GM12878 (cell line): Measurements from ENCODE around the gene ANKRD1. TPM values are rescaled to one million over a fixed set of nuclear protein-coding genes. Genes with fewer than 3 reads are reported as not detected.

Experiments used
- ATAC-seq: fragments of 200-7000 bp; cut with Tn5 transposase; 3 replicates; pipeline ENCODE4 v1.9.1; 2020; ENCODE audit warnings: mild to moderate bottlenecking, moderate library complexity
- BruUV-seq: library from RNA; stranded (reverse); fragments of 400-500 nt; replicated peaks from 2 replicates; lab custom pipeline; 2021; lab: Mats Ljungman, UMichigan
- CTCF ChIA-PET: fragments of 300-600 bp; sonication (Branson Sonifier 250); formaldehyde crosslinking; extraction: SDS; loops from one replicate; lab custom pipeline; 2021; ENCODE audit warnings: inconsistent platforms; lab: Yijun Ruan, JAX
- POLR2A ChIA-PET: fragments of 350-600 bp; formaldehyde crosslinking; extraction: SDS; loops from one replicate; lab custom pipeline; 2021; ENCODE audit warnings: inconsistent platforms; lab: Charles Lee
- RAD21 ChIA-PET: fragments of 300-600 bp; sonication (Branson Sonifier 250); formaldehyde crosslinking; loops from one replicate; lab custom pipeline; 2023; ENCODE audit warnings: antibody characterized with exemption; ENCODE audit not compliant: unreplicated experiment; lab: Charles Lee
- SMC1A ChIA-PET: fragments of 300-600 bp; sonication (Branson Sonifier 250); formaldehyde crosslinking; loops from one replicate; lab custom pipeline; 2023; ENCODE audit not compliant: unreplicated experiment, uncharacterized antibody; lab: Charles Lee
- DNase-seq: peaks from one replicate; pipeline ENCODE4 v3.0.0-alpha.2; 2011; ENCODE audit warnings: low read depth, low spot score
- FAIRE-seq: peaks from 3 replicates; lab custom pipeline; 2011; peaks lifted over from hg19 to GRCh38; lab: Jason Lieb, UNC
- H2AFZ ChIP-seq: 2 replicates; pipeline ENCODE4 v1.6.0; 2011; ENCODE audit warnings: low read depth, low read length, control low read depth; ENCODE audit not compliant: control insufficient read depth
- H3K27ac ChIP-seq: 2 replicates; pipeline ENCODE4 v1.5.1; 2011; ENCODE audit warnings: control low read depth; ENCODE audit not compliant: control insufficient read depth, insufficient read depth
- H3K27me3 ChIP-seq, 2 experiments: replicated peaks in 1 of 2; 2 replicates each; pipeline versions ENCODE4 v1.6.0 to v1.6.1; 2011; ENCODE audit warnings: low read length in 1 of 2; ENCODE audit not compliant: control insufficient read depth in 2 of 2, insufficient read depth in 2 of 2
- H3K36me3 ChIP-seq, 2 experiments: 2 replicates each; pipeline ENCODE4 v1.5.1; 2011; ENCODE audit warnings: low read length in 1 of 2; ENCODE audit not compliant: control insufficient read depth in 2 of 2, insufficient read depth in 2 of 2
- H3K4me1 ChIP-seq: 2 replicates; pipeline ENCODE4 v1.6.1; 2011; ENCODE audit warnings: mild to moderate bottlenecking, low read length, moderate library complexity, mixed read lengths; ENCODE audit not compliant: control insufficient read depth, insufficient read depth
- H3K4me2 ChIP-seq: 2 replicates; pipeline ENCODE4 v1.6.0; 2011; ENCODE audit warnings: control low read depth; ENCODE audit not compliant: control insufficient read depth, insufficient read depth
- H3K4me3 ChIP-seq: fragments of 200-600 bp; sonication (generic); 2 replicates; pipeline ENCODE4 v1.5.1; 2016
- H3K79me2 ChIP-seq: 2 replicates; pipeline ENCODE4 v1.6.0; 2011; ENCODE audit warnings: low read length; ENCODE audit not compliant: control insufficient read depth, insufficient read depth
- H3K9ac ChIP-seq: 2 replicates; pipeline ENCODE4 v1.8.0; 2011; ENCODE audit warnings: low read length, control low read depth, mixed read lengths; ENCODE audit not compliant: control insufficient read depth, insufficient read depth
- H3K9me3 ChIP-seq: replicated peaks from 3 replicates; pipeline ENCODE4 v1.5.1; 2011; ENCODE audit warnings: mild to moderate bottlenecking, low read length; ENCODE audit not compliant: control insufficient read depth, insufficient read depth
- H4K20me1 ChIP-seq: 2 replicates; pipeline ENCODE4 v1.6.0; 2011; ENCODE audit not compliant: control insufficient read depth, insufficient read depth
- BCL11A ChIP-seq: IDR thresholded peaks from 2 replicates; pipeline ENCODE4 v1.6.1; 2011; ENCODE audit warnings: low read depth, low read length
- E2F8 ChIP-seq: fragments of 450-650 bp; IDR thresholded peaks from 2 replicates; pipeline ENCODE4 v1.6.1; 2018; ENCODE audit warnings: mild to moderate bottlenecking, low read depth, moderate library complexity; ENCODE audit not compliant: partially characterized antibody
- ELK1 ChIP-seq: IDR thresholded peaks from 2 replicates; pipeline ENCODE4 v1.6.1; 2012; ENCODE audit warnings: low read depth, low read length, improper control_type of control experiment
- IRF4 ChIP-seq: IDR thresholded peaks from 2 replicates; pipeline ENCODE4 v1.6.1; 2011; ENCODE audit warnings: low read depth, low read length
- NR2C1 ChIP-seq: fragments of 450-650 bp; IDR thresholded peaks from 2 replicates; pipeline ENCODE4 v1.6.1; 2017; ENCODE audit warnings: antibody characterized with exemption, mild to moderate bottlenecking, moderate library complexity
- PAX5 ChIP-seq: IDR thresholded peaks from 2 replicates; pipeline ENCODE4 v1.6.1; 2011; ENCODE audit warnings: low read depth, low read length, borderline replicate concordance
- SKIL ChIP-seq: fragments of 450-650 bp; IDR thresholded peaks from 2 replicates; pipeline ENCODE4 v1.6.1; 2017; ENCODE audit warnings: mild to moderate bottlenecking, low read depth, inconsistent platforms; ENCODE audit not compliant: poor library complexity, severe bottlenecking
- SPI1 ChIP-seq: IDR thresholded peaks from 2 replicates; pipeline ENCODE4 v1.6.1; 2011; ENCODE audit warnings: low read depth, mild to moderate bottlenecking, low read length, moderate library complexity, borderline replicate concordance; ENCODE audit not compliant: insufficient read depth
- USF1 ChIP-seq: IDR thresholded peaks from 2 replicates; pipeline ENCODE4 v1.6.1; 2011; ENCODE audit warnings: borderline replicate concordance, low read depth, mild to moderate bottlenecking, moderate library complexity, mixed read lengths, low read length; ENCODE audit not compliant: insufficient read depth; ENCODE audit errors: extremely low read length
- WGBS: methylation state at CpG from one replicate; pipeline ENCODE4 v1.1.6; 2016; ENCODE audit warnings: low lambda C conversion rate; ENCODE audit not compliant: insufficient replicate concordance, insufficient coverage; ENCODE audit errors: missing lambda C conversion rate; 5-methylcytosine and 5-hydroxymethylcytosine counted together
- in situ Hi-C: fragments of 300-500 bp; cut with MboI; formaldehyde crosslinking; loops from 9 replicates; pipeline ENCODE4 v1.14.3; 2018; ENCODE audit warnings: mixed read lengths
- intact Hi-C: fragments of 100-400 bp; cut with micrococcal nuclease; formaldehyde crosslinking; loops from one replicate; pipeline ENCODE4 v1.14.2; 2022; ENCODE audit not compliant: unreplicated experiment
- polyA plus RNA-seq, 11 experiments: library from polyadenylated mRNA; depleted of rRNA in 4 of 11; unstranded in 6 of 11; stranded (reverse) in 5 of 11; fragments of >200 nt; fragmentation: Nextera tagmentation in 4 of 11; fragmentation: Illumina TruSeq in 1 of 11; extraction: Ambion mirVana in 4 of 11; extraction: Trizol in 1 of 11; gene quantifications; 1 replicate in 1 of 11; 2 replicates in 10 of 11; pipeline versions ENCODE4 v1.2.1 to v1.2.3, GENCODE V29; 2011 to 2016; ENCODE audit warnings: inconsistent platforms in 2 of 11, missing spikeins in 2 of 11, low read depth in 1 of 11
- total RNA-seq, 4 experiments: library from RNA; depleted of rRNA in 3 of 4; stranded (reverse); fragments of >200 nt in 3 of 4; fragmentation: Illumina TruSeq in 1 of 4; extraction: Trizol in 1 of 4; gene quantifications; 2 replicates each; pipeline versions ENCODE4 v1.2.1 to v1.2.3, GENCODE V29; 2013 to 2021

ANKRD1 gene
- total and polyA plus RNA-seq, 10 of the 15 experiments (the other 5 are each of a cell fraction or from before 2014, with no cell fraction given): not detected

GRCh38 chr10:90966146-90966545 is 45.3 kb upstream of the ANKRD1 start:
- H3K27ac ChIP-seq: no peak overlapping the region
- ChIA-PET RAD21 (no interaction called here), CTCF (interaction anchor here (0.6 to 1.7 kb wide), 4 partner anchors 11 to 1242 kb away, joined by 3 to 5 read pairs (median 4); no protein-coding TSS in a partner anchor), POLR2A (interaction anchor here (0.7 kb wide), 1 partner anchor 23 kb away, joined by 3 read pairs; no protein-coding TSS in a partner anchor), SMC1A (interaction anchor here (0.8 to 1.1 kb wide), 4 partner anchors 9 to 104 kb away, joined by 3 to 6 read pairs (median 3); no protein-coding TSS in a partner anchor)
- no peak for TF ChIP-seq NR2C1
- TF ChIP-seq PAX5: no peak
- TF ChIP-seq IRF4: no peak
- no peaks in the 10 kb centered on the region for H4K20me1 ChIP-seq
- H3K36me3 ChIP-seq: no peaks in the 10 kb centered on the region
- intact Hi-C loops (no loop called here), in situ Hi-C loops (no loop called here)
- no peak for FAIRE-seq
- H3K4me3 ChIP-seq: no peak overlapping the region
- H3K9me3 ChIP-seq: no peaks in the 10 kb centered on the region
- no peaks in the 10 kb centered on the region for H3K4me1 ChIP-seq
- H3K27me3 ChIP-seq: no peaks in the 10 kb centered on the region
- H2AFZ ChIP-seq: no peak overlapping the region
- no peak overlapping the region for H3K4me2 ChIP-seq
- BruUV-seq: no TSS peak
- H3K9ac ChIP-seq: no peak overlapping the region
- no peak for DNase-seq
- ATAC-seq: no peak
- H3K79me2 ChIP-seq: no peaks in the 10 kb centered on the region

- no peak overlapping the region for H2AFZ ChIP-seq
- RAD21 ChIA-PET: no interaction called here
- H3K4me2 ChIP-seq: no peak overlapping the region
- no TSS peak for BruUV-seq
- no peaks in the 10 kb centered on the region for H3K27me3 ChIP-seq
- SMC1A ChIA-PET: interaction anchor here (1.0 to 1.1 kb wide), 2 partner anchors 9 to 105 kb away, joined by 3 to 6 read pairs; no protein-coding TSS in a partner anchor
- H3K27ac ChIP-seq: no peak overlapping the region
- no peaks in the 10 kb centered on the region for H3K9me3 ChIP-seq
- no peak overlapping the region for H3K4me3 ChIP-seq
- WGBS: 78% methylated on average over 2 of the region's 2 CpGs
- POLR2A ChIA-PET: interaction anchor here (0.7 kb wide), 1 partner anchor 23 kb away, joined by 3 read pairs; no protein-coding TSS in a partner anchor
- H4K20me1 ChIP-seq: no peaks in the 10 kb centered on the region
- no peak for DNase-seq
- H3K4me1 ChIP-seq: no peaks in the 10 kb centered on the region
- no peaks in the 10 kb centered on the region for H3K36me3 ChIP-seq
- in situ Hi-C loops (no loop called here), intact Hi-C loops (no loop called here)
- ATAC-seq: no peak
- H3K79me2 ChIP-seq: no peaks in the 10 kb centered on the region
- FAIRE-seq: no peak
- CTCF ChIA-PET: interaction anchor here (0.6 to 1.7 kb wide), 3 partner anchors 11 to 1243 kb away, joined by 3 to 4 read pairs (median 3); no protein-coding TSS in a partner anchor
- no peak overlapping the region for H3K9ac ChIP-seq
- TF ChIP-seq USF1 (no peak), SKIL (no peak), ELK1 (no peak), E2F8 (no peak), SPI1 (no peak), BCL11A (no peak)
Measured at GRCh38 chr10:90965720-90966119, 44.8 kb upstream of the ANKRD1 start.
